Globus pallidus (tissue), 1 donor: Measurements from ENCODE around the gene BRCA2.
"Not testable (repeated sequence)": the region's sequence is repeated elsewhere in the genome, so short reads cannot be mapped to it uniquely, and the experiment has no call there.

Experiments
- DNase-seq: peaks from one replicate; pipeline ENCODE4 v3.0.0-alpha.2; 2015; ENCODE audit warnings: low spot score

Gene BRCA2

DNA sequence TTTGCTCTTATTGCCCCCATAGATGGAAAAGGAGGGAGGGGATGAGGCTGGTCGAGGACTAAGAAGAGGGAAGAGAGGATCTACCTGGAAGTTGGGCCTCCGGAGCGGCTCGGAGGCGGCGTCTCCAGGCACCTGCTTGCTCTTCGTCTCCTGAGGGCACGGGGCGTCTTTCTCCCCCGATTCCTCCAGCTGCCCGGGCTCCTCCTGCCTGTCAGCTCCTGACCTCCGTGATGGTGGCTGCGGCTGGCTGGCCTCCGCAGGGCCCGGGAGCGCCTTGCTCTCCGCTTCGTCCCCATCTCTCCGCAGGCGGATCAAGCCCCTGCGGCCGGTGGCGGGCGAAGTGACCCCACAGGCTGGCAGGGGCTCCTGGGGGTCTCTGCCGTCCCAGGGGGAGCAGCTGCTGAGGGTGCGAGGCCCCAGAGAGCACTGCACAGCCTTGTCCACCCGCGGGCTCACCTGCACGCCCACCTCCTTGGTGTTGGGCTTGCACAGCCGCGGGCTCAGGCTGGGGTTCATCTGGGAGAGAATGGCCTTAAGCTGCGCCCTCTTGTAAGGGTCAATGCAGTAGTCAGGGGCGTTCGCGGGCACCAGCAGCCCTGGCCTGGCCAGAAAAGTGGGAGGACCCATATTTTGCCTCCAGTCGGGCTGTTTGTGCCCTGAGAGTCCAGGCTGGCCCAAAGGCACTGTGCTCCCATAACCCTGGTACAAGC, 4.0 kb upstream of the BRCA2 start:
- no peak for DNase-seq

DNA sequence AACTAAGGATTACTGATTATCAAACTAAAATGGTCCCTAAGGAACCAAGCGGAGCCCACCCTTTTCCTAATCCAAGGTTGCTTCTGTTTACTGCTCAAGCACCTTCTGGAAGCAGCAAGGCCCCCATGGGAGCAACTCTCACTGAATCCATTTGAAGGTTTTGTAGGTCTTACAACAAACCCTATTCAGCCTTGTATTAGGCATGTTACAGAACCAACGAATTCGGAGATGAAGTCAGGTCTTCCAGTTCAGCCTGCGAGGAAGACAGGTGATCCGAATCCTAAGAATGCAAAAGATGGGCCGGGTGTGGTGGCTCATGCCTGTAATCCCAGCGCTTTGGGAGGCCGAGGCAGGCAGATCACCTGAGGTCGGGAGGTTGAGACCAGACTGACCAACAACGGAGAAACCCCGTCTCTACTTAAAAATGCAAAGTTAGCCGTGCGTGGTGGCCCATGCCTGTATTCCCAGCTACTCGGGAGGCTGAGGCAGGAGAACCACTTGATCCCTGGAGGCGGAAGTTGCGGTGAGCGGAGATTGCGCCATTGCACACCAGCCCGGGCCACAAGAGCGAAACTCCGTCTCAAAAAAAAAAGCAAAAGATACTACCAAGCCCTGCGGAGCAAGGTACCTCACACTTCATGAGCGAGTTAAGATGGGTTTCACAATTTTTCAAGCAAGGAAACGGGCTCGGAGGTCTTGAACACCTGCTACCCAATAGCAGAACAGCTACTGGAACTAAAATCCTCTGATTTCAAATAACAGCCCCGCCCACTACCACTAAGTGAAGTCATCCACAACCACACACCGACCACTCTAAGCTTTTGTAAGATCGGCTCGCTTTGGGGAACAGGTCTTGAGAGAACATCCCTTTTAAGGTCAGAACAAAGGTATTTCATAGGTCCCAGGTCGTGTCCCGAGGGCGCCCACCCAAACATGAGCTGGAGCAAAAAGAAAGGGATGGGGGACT, 754 bp upstream of the BRCA2 start:
- peak; percentile 45 for DNase-seq

DNA sequence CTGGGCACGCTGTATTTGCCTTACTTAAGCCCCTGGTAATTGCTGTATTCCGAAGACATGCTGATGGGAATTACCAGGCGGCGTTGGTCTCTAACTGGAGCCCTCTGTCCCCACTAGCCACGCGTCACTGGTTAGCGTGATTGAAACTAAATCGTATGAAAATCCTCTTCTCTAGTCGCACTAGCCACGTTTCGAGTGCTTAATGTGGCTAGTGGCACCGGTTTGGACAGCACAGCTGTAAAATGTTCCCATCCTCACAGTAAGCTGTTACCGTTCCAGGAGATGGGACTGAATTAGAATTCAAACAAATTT, 676 bp downstream of the BRCA2 start:
- DNase-seq, result no peak

DNA sequence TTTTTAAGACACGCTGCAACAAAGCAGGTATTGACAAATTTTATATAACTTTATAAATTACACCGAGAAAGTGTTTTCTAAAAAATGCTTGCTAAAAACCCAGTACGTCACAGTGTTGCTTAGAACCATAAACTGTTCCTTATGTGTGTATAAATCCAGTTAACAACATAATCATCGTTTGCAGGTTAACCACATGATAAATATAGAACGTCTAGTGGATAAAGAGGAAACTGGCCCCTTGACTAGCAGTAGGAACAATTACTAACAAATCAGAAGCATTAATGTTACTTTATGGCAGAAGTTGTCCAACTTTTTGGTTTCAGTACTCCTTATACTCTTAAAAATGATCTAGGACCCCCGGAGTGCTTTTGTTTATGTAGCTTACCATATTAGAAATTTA, 1.2 kb downstream of the BRCA2 start:
- no peak for DNase-seq

DNA sequence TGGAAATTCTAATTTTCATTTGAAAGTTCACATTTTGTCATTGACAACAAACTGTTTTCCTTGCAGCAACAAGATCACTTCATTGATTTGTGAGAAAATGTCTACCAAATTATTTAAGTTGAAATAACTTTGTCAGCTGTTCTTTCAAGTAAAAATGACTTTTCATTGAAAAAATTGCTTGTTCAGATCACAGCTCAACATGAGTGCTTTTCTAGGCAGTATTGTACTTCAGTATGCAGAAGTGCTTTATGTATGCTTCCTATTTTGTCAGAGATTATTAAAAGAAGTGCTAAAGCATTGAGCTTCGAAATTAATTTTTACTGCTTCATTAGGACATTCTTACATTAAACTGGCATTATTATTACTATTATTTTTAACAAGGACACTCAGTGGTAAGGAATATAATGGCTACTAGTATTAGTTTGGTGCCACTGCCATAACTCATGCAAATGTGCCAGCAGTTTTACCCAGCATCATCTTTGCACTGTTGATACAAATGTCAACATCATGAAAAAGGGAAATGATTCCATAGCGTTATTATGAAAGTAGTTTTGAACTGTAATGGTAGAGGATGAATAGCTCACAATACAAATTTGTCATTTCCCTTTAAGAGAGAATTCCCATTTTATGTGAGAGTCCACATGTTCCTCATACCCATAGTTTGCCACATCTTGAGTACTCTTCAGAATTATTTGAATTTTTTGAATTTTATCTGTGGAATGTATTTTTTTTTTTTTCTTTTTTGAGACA, 2.6 kb downstream of the BRCA2 start:
- no peak for DNase-seq

DNA sequence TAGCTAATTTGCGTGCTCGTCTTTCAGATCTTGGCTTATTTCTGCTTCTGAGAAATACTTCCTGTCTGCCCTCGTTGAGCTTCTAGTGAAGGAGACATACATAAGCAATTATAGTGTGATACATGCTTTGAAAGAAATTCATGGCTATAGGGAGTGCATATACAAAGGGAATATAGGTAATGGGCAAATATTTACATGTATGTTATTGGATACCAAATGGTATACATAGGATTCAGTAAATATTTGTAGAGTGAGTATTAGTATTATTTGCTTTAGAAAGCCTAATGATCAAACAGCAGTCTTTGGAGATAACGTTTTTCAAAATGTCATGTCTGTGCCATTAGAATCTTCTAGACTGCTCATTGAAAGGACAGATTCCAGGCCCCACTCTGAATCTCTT, 5.2 kb downstream of the BRCA2 start:
- DNase-seq, result no peak

DNA sequence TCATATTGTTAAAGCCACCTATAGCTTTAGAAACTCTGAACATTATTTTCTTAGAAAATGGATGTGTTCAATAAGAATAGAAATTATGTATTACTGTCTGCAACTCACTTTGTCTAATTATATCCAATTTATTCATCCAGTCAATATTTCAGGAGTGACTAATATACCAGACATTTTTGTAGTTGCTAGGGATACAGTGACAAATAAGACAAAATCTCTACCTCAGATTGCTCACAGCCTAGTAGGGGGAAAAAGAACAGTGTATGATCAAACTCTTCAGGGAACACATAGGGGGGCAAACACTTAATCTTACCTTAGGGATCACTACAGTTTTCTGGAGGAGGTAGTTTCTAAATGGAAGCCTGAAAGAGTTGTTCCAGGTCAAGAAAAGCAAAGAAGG, 8.6 kb downstream of the BRCA2 start:
- no peak for DNase-seq

DNA sequence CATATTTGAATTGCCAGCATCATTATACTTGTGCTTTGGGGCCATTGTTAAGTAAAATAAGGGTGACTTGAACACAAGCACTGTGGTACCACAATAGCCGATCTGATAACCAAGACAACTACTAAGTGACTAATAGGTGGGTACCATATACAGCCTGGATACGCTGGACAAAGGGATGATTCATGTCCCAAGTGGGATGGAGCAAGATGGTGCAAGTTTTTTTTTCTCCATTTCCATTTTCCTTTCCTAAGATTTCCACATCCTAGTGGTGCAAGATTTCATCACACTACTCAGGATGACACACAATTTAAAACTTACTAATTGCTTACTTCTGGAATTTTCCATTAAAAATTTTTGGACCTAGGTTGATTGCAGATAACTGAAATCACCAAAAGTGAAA, 15.1 kb downstream of the BRCA2 start:
- no peak for DNase-seq

DNA sequence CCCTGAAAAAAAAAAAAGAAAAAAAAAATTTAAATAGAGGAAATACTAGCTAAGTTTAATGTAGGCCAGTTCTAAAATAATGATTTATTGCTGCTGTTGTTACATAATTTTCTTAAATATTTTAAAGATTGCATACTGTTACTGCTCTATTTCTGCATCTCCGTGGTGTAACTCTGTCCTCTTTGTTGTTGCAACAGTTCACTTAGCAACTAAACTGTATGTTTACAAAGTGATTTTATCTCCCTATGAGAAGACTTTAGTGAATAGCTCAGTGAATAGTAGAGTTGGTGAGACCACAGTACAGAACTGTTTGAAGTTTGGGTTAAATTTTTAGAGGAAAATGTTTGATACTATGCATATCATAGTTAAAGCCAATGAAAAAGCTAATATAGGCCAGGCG, 19.4 kb downstream of the BRCA2 start:
- DNase-seq, result no peak

DNA sequence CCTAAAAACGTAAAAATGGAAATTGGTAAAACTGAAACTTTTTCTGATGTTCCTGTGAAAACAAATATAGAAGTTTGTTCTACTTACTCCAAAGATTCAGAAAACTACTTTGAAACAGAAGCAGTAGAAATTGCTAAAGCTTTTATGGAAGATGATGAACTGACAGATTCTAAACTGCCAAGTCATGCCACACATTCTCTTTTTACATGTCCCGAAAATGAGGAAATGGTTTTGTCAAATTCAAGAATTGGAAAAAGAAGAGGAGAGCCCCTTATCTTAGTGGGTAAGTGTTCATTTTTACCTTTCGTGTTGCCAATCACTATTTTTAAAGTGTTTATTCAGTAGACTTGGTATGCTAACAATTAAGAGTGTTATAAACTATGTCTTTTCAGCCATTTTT, 25.6 kb downstream of the BRCA2 start:
- DNase-seq, result no peak

DNA sequence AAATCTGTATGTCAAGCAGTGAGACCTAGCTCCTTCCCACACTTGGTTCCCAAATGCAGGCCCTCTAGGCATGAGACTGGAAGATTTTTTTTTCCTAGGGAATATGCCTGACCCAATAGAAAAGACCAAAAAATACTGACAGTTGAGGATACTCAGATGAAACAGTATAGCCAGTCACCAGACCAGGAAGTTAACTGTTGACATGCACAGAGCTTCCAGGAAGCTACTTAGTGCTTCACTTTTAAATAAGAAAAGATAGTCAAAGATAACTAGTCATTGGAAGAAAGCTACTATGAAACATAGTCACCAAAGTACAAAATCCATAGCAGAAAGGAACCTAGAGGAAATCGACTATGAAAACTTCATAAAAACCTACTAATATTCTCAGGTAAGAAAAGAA, 32.3 kb downstream of the BRCA2 start:
- DNase-seq, result no peak

DNA sequence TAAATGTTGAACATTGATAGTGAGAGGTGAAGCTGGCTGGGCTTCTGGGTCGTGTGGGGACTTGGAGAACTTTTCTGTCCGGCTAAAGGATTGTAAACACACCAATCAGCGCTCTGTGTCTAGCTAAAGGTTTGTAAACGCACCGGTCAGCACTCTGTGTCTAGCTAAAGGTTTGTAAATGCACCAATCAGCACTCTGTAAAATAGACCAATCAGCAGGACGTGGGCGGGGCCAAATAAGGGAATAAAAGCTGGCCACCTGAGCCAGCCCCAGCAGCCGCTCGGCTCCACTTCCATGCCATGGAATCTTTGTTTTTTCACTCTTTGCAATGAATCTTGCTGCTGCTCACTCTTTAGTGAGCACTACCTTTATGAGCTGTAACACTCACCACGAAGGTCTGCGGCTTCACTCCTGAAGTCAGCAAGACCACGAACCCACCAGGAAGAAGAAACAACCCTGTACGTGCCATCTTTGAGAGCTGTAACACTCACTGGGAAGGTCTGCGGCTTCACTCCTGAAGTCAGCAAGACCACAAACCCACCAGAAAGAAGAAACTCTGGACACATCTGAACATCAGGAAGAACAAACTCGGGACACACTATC, 35.6 kb downstream of the BRCA2 start:
- DNase-seq, result not testable (repeated sequence)

DNA sequence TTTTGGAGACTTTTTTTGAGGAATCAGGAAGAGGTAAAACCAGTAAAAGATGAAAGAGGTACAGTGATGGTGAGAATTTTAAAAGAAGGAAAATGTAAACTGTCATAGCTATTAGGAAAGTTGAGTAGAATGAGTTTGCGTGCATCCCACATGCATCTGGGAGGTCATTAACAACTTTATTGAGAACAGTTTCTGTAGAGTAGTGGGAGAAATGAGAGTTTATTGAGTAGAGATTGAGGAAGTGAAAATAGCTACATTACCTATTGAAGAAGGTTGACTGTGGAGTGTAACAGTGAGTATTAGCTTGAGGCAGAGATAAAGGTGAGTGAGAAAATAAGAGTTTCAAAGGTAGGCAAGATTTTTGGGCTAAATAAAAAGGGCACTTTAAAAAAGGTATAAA, 38.7 kb downstream of the BRCA2 start:
- no peak for DNase-seq

DNA sequence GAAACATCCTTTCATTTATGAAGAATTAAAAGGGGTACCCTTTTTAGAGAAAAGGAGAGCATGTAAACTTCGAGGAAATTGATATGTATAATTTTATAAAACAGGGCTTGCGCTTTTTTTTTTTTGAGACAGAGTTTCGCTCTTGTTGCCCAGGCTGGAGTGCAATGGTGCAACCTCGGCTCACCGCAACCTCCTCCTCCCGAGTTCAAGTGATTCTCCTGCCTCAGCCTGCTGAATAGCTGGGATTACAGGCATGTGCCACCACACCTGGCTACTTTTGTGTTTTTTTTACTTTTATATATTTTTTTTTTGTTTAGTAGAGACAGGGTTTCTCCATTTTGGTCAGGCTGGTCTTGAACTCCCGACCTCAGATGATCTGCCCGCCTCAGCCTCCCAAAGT, 40.6 kb downstream of the BRCA2 start:
- not testable (repeated sequence) for DNase-seq

DNA sequence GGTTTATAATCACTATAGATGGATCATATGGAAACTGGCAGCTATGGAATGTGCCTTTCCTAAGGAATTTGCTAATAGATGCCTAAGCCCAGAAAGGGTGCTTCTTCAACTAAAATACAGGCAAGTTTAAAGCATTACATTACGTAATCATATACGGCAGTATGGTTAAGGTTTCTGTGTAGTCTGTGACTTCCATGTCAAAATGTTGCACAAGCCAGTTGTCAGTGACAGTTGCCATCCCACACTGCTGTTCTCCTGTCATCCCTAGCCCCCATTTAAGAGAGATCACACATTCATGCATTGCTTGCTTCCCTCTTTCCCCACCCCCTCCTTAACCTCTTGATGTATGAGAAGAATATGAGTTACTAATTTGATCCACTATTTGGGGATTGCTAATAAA, 47.3 kb downstream of the BRCA2 start:
- DNase-seq, result no peak

DNA sequence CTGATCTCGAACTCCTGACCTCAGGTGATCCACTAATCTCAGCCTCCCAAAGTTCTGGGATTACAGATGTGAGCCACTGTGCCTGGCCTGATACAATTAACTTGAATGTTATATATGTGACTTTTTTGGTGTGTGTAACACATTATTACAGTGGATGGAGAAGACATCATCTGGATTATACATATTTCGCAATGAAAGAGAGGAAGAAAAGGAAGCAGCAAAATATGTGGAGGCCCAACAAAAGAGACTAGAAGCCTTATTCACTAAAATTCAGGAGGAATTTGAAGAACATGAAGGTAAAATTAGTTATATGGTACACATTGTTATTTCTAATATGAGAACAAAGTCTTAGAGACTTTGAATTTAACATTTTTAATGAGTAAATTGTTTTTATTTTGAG, 55.5 kb downstream of the BRCA2 start:
- DNase-seq, result no peak

DNA sequence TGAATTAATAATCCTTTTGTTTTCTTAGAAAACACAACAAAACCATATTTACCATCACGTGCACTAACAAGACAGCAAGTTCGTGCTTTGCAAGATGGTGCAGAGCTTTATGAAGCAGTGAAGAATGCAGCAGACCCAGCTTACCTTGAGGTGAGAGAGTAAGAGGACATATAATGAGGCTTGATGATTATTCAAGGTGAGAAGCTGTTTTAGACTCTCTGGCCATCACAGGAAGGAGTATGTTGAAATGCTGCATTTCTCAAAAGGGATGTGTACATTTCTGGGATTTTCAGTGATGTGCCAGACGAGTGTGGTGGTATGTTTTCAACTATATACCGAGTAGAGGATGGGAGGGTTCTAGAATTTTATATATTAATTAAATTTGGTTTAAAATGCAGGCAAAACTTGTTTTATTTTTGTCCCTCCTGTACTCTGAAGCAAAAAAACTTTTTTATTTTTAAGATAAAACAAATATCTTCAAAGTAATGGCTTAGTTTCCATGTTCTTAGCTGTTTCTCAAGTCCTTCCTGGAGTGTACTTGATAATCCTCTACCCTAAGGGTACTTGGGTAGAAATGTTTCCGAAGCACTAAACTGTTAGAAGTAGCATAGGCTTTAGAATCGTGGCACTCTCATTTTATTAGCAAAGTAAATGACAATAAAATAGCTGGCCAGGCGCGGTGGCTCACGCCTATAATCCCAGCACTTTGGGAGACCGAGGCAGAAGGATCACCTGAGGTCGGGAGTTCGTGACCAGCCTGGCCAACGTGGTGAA, 61.5 kb downstream of the BRCA2 start:
- no peak for DNase-seq

DNA sequence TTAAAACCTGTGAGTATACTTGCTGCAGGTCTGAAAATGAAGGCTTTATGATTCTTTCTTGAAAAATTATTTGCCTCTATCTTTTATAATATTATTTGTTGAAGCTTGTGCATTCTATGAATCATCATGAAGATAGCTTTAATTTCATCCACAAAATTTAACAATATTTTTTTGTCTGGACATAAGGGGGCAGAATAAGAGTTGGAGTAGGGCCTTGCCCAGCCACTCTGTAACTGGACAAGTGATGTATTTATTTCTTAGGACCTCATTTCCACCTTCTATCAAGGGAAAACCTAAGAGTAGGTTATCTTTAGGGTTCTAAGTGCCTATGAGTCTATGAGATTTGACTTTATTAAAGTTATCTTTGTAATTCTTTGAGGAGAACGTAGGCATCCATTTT, 62.7 kb downstream of the BRCA2 start:
- peak; percentile 3 for DNase-seq

DNA sequence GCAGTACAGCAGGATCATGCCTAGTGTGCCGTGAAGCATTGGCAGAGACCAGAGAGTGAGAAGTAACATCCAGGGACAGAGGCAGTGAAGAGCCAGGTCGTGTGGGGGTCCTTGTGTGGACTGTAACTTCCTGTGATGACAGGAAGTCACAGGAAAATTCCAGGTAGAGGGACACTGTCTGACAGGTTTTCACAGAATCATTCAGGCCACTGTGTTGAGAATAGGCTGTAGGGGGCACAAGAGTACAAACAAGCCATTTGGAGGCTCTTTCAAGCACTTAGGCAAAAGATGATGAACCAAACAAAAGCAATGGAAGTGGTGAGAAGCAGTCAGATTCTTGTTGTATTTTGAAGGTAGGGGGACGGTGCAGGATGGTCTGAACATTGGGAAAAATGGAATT, 66.2 kb downstream of the BRCA2 start:
- DNase-seq, result peak; percentile 54

DNA sequence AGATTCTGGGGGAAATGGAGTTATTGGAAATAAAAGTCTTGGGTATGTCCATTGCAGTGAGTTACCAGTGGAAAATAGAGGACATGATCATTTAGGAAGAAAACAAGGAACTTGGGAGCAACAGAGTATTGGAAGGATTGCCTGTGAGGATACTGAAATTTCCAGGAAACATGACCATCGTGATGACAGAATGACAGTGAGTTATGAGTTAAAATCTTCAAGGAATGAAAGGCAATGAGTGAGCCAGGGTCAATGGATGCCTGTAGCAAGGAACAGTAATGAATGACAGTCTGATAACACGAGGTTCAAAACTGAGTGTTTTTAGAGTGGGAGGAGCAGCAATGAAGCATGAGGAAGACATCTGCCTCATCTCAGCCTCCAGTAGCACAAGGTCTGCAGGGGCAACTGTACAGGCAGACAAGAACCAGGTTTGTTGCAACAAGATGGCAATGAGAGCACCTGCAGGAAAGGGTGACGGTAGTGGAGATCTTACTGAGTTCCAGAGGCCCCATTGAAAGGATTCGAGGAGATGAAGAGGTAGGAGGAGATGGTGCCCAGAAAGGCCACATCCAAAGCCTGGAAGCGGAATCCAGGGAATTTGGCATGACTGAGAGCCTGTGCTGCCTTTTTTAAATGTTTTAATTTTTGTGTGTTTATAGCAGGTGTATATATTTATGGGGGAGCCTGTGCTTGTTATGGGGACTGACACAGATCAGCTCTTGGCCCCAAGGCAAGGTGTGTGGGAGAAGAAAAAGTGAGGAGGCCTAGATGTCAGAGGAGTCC, 68.7 kb downstream of the BRCA2 start:
- DNase-seq, result no peak

DNA sequence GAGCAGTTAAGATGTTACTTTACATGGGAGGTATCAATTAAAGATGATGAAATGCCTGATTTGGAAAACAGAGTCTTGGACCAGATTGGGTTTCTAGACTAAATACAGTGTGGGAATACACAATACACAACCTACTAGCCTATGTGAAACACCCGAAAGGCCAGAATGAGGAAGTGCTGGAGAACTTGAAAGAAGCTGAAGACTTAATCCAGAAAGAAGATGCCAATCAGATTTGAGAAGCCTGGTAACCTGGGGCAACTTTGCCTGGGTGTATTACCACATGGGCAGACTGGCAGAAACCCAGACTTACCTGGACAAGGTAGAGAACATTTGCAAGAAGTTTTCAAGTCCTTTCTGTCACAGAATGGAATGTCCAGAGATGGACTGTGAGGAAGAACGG, 69.4 kb downstream of the BRCA2 start:
- no peak for DNase-seq
